ENCODE results near the gene RAB8A. TPM values are rescaled to one million over a fixed set of nuclear protein-coding genes. Genes with fewer than 3 reads are reported as not detected.

RAB8A gene
- total RNA-seq, 2 donors from 2014 or later: 28.2 to 29.8 TPM

DNA sequence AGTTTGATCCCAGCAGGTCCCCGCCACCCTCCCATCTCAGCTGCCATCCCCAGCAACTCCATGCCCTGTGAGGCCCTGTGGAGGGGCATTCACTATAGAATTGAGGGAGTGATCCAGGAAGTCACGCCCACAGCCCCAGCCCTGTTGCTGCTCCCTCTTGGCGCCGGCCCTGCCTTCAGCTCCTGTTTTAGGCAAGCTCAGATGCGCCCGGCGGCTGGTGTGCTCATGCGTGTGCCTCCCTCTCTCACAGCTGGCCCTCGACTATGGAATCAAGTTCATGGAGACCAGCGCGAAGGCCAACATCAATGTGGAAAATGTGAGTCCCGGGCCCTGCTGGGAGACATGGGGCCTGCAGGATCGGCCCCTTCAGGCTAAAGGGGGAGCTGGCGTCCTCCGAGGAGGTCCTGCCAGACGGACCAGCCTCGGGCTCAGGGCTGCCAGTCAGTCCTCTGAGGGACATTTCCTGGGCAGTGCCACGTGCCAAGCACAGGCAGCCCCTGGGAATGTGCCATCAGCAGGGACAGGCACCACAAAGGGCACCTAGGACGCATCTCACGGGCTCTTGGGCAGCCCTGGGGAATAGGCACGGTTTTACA is 16.2 kb downstream of the RAB8A start:
- DNase-seq (no peak), ATAC-seq (no peak)
- intact Hi-C loops (cut with DNase I): no loop called here

GRCh38 chr19:16131648-16132047 is 20.0 kb downstream of the RAB8A start:
- no peak for DNase-seq
- intact Hi-C loops (cut with DNase I): no loop called here
- no peak for ATAC-seq

DNA sequence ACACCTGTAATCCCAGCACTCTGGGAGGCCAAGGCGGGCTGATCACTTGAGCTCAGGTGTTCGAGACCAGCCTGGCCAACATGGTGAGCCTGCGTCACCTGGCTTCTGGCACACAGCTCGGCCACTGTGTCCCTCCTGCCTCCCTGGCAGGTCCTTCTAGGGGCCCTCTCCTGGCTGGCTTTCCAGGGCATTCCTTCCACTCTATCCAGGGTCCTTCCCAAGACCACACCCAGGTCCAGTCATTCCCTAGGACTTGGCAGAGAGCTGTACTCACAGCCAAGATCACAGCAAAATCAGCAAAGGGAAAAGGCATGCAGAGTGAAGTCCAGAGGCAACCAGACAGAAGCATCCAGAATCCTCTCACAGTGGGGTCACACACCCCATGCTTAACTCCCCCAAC is 22.1 kb downstream of the RAB8A start:
- intact Hi-C loops (cut with DNase I): no loop called here
- DNase-seq (no peak), ATAC-seq (no peak)

- DNase-seq (no peak), ATAC-seq (peak in 1 of 2 donors; percentile 21)
- intact Hi-C loops (cut with DNase I): no loop called here
Measured at GRCh38 chr19:16134510-16134909, 22.8 kb downstream of the RAB8A start.

GRCh38 chr19:16135430-16136127 is 23.9 kb downstream of the RAB8A start:
- intact Hi-C loops (cut with DNase I): no loop called here
- no peak for DNase-seq
- no peak for ATAC-seq

GRCh38 chr19:16136185-16136999 is 24.7 kb downstream of the RAB8A start:
- intact Hi-C loops (cut with DNase I): no loop called here
- no peak for DNase-seq
- ATAC-seq: no peak

GRCh38 chr19:16139752-16140151 is 28.1 kb downstream of the RAB8A start:
- ATAC-seq: no peak
- intact Hi-C loops (cut with DNase I): no loop called here
- DNase-seq: no peak

GRCh38 chr19:16141043-16141442 is 29.4 kb downstream of the RAB8A start:
- DNase-seq: no peak
- no peak for ATAC-seq
- intact Hi-C loops (cut with DNase I): no loop called here

DNA sequence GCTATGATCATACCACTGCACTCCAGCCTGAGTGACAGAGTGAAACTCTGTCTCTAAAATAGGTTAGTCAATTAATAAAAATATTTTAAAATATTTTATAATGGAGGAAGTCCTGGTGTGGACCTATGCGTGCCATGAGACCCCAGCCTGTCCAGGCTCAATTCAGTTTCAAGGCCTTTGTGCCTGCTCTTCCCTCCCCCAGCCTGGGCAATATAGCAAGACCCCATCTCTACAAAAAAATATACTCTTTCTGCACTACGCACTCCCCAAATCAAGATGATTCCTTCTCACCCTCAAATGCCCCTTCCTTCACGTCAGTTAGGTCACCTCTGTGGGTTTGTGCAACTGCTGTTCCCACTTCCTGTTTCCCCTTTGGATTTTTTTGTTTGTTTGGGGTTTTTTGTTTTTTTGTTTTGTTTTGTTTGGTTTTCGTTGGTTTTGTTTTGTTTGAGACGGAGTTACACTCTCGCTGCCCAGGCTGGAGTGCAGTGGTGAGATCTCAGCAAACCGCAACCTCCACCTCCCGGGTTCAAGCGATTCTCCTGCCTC is 30.4 kb downstream of the RAB8A start:
- no peak for ATAC-seq
- no peak for DNase-seq
- intact Hi-C loops (cut with DNase I): no loop called here

DNA sequence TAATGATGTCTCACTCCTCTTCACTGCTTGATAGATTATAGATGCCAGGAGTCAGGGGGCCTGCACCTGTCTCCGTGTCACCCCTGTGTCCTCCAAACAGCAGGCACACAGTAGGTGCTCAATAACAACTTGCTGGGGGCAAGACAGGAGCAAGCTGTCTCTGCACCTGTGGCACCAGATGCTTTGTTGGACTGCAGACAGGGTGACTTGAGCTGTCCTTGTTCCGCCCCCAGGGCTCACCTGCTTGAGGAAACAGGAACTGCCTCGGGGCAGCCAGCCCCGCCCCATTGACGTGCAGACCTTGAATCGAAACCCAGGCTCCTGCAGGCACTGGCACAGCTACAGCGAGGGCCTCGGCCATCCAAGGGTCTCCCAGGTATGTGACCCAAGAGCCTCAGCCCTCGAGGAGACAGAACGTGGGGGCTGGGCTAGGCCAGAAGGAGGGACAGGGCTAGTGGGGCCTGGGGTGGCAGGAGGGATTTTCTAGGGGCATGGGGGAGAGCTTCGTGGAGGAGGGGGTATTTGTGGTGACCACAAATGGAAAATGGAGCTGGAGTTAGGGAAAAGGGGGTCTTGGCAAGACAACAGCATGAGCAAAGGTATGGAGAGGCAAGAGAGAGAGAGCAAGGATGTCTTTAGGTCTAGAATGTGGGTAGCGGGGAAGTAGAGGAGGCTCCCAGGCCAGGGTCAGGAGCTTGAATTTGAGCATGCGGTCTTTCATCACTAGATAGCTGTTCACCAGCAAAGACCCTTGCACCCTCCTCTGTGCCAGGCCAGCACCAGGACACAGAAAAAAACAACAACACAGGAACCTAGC is 31.9 kb downstream of the RAB8A start, which contains the start of gene HSH2D:
Gene HSH2D, plus strand, starts transcription at position 287 of the 817 bp plus-strand sequence. CDS start 5,066 bp downstream, outside the sequence.
- intact Hi-C loops (cut with DNase I): no loop called here
- ATAC-seq (peak; percentile 52 to 55), DNase-seq (peak; percentile 45)

DNA sequence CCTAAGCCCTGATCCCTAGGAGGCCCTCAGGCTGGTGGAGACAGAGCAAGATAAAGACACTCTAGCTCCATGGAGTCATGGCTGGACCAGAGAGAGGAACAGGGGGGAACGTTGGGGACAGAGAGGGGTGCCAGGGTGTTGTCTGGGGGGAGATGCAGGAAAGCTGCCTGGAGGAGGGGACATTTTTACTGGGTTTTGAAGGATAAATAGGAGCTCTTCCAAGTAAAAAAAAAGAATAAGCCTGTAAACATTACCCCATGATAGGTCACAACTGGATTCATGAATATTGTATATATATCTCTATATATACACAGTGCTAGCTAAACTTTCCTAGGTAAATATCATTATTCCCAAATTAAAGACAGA is 32.5 kb downstream of the RAB8A start:
- ATAC-seq: no peak
- no peak for DNase-seq
- intact Hi-C loops (cut with DNase I): no loop called here

DNA sequence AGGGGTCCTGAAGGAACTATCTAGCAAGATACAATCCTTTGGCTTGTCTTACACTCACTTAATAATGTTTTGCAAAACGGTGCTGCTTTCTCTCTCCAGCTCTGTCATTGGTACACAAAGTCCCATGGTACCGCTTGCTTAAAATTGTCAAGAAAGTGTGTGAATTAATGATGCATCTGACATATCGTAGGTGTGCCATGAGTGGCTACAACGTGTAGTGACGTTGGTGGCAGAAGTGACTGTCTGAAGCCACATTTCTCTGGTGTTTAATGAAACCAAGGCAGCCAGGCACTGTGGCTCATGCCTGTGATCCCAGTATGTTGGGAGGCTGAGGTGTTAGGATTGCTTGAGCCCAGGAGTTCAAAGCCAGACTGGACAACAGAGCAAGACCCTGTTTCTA is 34.4 kb downstream of the RAB8A start:
- ATAC-seq (no peak), DNase-seq (no peak)
- intact Hi-C loops (cut with DNase I): no loop called here

DNA sequence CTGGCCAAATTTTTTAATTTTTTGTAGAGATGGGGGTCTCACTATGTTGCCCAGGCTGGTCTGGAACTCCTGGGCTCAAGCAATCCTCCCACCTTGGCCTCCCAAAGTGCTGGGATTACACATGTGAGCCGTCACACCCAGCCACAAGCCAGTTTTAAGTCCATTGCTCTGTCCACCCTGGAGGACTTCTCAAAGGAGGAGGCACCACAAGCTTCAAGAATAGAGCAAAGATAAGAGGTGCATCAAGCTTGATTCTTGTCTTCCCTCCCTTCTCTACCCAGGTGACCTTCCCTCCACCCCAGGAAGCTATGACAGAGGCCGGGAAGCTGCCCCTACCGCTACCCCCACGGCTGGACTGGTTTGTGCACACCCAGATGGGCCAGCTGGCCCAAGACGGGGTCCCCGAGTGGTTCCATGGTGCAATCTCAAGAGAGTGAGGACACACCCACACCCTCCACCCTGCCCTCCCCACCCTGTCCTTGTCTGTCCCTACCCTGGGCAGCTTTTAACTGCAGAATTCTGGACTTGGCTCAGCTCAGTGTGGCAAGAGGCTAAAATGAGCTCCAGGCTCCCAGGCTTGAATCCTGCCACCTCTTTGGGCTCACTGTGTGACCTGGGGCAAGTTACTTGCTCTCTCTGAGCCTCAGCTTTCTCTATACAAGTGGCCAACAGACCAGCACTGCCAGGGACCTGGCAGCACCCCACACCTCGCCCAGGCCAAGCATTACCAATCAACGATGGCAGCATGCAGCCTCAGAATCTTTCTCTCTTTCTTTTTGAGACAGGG is 36.9 kb downstream of the RAB8A start:
- ATAC-seq: no peak
- intact Hi-C loops (cut with DNase I): no loop called here
- DNase-seq: no peak

DNA sequence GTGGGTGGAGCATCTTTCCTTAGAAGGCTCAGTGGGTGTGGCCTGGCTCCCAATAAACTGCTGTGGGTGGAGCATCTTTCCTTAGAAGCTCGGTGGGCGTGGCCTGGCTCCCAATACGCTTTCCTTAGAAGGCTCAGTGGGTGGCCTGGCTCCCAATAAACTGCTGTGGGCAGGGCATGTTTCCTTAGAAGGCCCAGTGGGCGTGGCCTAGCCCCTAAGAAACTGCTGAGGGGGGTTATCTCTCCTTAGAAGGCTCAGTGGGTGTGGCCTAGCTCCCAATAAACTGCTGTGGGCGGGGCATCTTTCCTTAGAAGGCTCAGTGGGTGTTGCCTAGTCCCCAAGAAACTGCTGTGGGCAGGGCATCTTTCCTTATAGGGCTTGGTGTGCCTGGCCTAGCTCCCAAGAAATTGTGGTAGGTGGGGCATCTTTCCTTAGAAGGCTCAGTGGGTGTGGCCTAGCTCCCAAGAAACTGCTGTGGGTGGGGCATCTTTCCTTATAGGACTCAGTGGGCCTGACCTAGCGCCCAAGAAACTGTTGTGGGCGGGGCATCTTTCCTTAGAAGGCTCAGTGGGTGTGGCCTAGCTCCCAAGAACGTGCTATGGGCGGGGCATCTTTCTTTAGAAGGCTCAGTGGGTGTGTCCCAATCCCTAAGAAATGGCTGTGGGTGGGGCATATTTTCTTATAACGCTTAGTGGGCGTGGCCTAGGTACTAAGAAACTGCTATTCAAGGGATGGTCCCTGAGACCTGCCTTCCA is 42.1 kb downstream of the RAB8A start:
- intact Hi-C loops (cut with DNase I): no loop called here
- ATAC-seq (no peak), DNase-seq (no peak)

DNA sequence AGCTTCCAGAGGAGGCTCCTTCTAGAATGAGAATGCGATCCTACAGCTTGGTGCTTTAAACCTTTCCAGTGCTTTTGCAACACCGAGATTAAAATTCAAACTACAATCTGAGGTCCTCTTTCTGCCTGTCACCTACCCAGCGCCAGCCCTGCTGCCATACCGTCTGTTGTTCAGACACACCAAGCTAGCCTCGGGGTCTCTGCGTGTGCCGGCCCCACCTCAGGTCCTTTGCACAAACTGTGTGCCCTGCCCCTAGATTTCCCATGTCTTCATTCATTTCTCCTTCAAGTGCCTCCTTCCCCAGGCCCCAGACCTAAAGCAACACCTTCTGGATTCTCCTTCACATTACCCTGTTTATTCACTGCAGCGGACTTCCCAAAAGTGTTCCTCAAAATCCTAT is 42.9 kb downstream of the RAB8A start:
- intact Hi-C loops (cut with DNase I): no loop called here
- ATAC-seq: no peak

DNA sequence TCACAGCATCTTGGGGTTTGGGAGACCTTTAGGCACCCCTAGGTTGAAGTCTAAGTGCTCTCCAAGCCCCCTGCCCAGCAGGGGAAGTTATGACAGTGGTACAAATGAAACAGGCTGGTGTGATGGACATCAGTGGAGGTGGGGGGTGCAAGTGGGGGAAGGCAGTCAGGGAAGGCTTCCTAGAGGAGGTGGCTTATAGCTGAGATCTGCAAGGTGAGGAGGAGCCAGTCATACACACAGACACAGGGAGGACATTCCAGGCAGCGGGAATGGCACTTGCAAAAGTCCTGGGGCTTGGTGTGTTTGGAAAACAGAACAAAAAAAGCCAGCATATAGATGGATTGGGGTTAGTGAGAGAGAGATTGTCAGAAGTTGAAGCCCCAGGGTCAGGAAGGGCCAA is 43.4 kb downstream of the RAB8A start:
- intact Hi-C loops (cut with DNase I): no loop called here
- ATAC-seq (no peak), DNase-seq (no peak)

More for the DNA sequence above, 42.9 kb downstream of the RAB8A start:
- no peak for DNase-seq

DNA sequence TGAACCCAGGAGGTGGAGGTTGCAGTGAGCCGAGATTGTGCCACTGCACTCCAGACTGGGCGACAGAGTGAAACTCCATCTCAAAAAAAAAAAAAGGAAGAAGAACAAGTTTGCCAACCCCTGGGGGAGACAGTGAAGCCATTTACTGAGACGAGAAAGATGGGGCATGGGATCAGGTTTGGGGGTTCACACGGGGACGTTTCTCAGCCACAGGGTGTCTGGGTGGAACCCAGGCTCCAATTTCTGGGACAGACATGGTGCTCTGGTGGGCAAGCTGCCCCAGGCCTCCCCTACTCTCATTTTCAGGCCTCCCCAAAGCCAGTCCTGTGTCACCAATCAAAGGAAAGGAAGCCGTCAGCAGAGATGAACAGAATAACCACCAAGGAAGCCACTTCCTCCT is 45.2 kb downstream of the RAB8A start:
- no peak for ATAC-seq
- intact Hi-C loops (cut with DNase I): no loop called here
- no peak for DNase-seq

- DNase-seq: no peak
- intact Hi-C loops (cut with DNase I): no loop called here
- no peak for ATAC-seq
Measured at GRCh38 chr19:16157601-16158000, 45.9 kb downstream of the RAB8A start.

All from left cardiac atrium (tissue), 4 donors.